SU-DHL-6 (cell line): ENCODE results near the gene HPS4.
"Not testable (repeated sequence)": the region's sequence is repeated elsewhere in the genome, so short reads cannot be mapped to it uniquely, and the experiment has no call there.

ENCODE experiments used
- H2AFZ ChIP-seq: fragments of 200-600 bp; sonication (generic); 2 replicates; pipeline ENCODE4 v1.6.1; 2014; ENCODE audit warnings: low read depth, mild to moderate bottlenecking, moderate library complexity, mixed read lengths, antibody characterized with exemption, low read length; ENCODE audit not compliant: severe bottlenecking
- H3F3A ChIP-seq: fragments of 200-600 bp; shearing (Covaris generic); 2 replicates; pipeline ENCODE4 v1.6.0; 2016; ENCODE audit warnings: antibody characterized with exemption, mild to moderate bottlenecking; ENCODE audit not compliant: insufficient read depth
- H3K27ac ChIP-seq: fragments of 200-600 bp; sonication (generic); 2 replicates; pipeline ENCODE4 v1.5.1; 2016; ENCODE audit warnings: low read depth, mild to moderate bottlenecking, low read length, moderate library complexity, mixed read lengths
- H3K27me3 ChIP-seq: fragments of 200-600 bp; sonication (generic), shearing (Covaris generic); 2 replicates; pipeline ENCODE4 v1.6.0; 2014; ENCODE audit warnings: mild to moderate bottlenecking, low read length
- H3K36me3 ChIP-seq: fragments of 200-600 bp; sonication (generic); 2 replicates; pipeline ENCODE4 v1.6.1; 2014; ENCODE audit warnings: mild to moderate bottlenecking, low read length, mixed read lengths
- H3K4me2 ChIP-seq: fragments of 300-600, 200-600 bp; shearing (Covaris generic), sonication (generic); 2 replicates; pipeline ENCODE4 v1.6.0; 2014; ENCODE audit warnings: low read length, low read depth, mild to moderate bottlenecking; ENCODE audit not compliant: poor library complexity, severe bottlenecking
- H3K4me3 ChIP-seq: fragments of 200-600 bp; sonication (generic); 2 replicates; pipeline ENCODE4 v1.5.1; 2014; ENCODE audit warnings: antibody characterized with exemption, low read length, mild to moderate bottlenecking, mixed read lengths; ENCODE audit not compliant: insufficient read depth, poor library complexity, severe bottlenecking
- H3K79me2 ChIP-seq: fragments of 200-600 bp; sonication (generic); 2 replicates; pipeline ENCODE4 v1.6.1; 2014; ENCODE audit warnings: mild to moderate bottlenecking, low read length, moderate library complexity; ENCODE audit not compliant: insufficient read depth
- H3K9ac ChIP-seq: fragments of 200-600 bp; sonication (generic); 2 replicates; pipeline ENCODE4 v1.7.0; 2014; ENCODE audit warnings: mild to moderate bottlenecking, low read length
- H3K9me2 ChIP-seq: fragments of 200-600 bp; sonication (generic); replicated peaks from 2 replicates; pipeline ENCODE4 v1.6.1; 2014; ENCODE audit warnings: low read length; ENCODE audit not compliant: insufficient read depth
- H3K9me3 ChIP-seq: fragments of 200-600 bp; sonication (generic); 2 replicates; pipeline ENCODE4 v1.6.1; 2014; ENCODE audit warnings: low read length, mixed read lengths; ENCODE audit not compliant: insufficient read depth
- H4K20me1 ChIP-seq: fragments of 200-600 bp; sonication (generic); 2 replicates; pipeline ENCODE4 v1.6.1; 2014; ENCODE audit warnings: low read depth, mild to moderate bottlenecking, antibody characterized with exemption, low read length, moderate library complexity, mixed read lengths
- CTCF ChIP-seq: fragments of 200-600 bp; sonication (generic); IDR thresholded peaks from one replicate; pipeline ENCODE4 v1.5.1; 2017; ENCODE audit warnings: antibody characterized with exemption, mild to moderate bottlenecking, low read length, moderate library complexity; ENCODE audit not compliant: insufficient read depth, poor library complexity, severe bottlenecking
- EZH2phosphoT487 ChIP-seq: fragments of 200-600 bp; sonication (generic), shearing (Covaris generic); conservative IDR thresholded peaks from 2 replicates; pipeline ENCODE4 v1.6.1; 2018; ENCODE audit warnings: mild to moderate bottlenecking, antibody characterized with exemption, low read length, moderate library complexity, mixed read lengths

Gene HPS4

DNA sequence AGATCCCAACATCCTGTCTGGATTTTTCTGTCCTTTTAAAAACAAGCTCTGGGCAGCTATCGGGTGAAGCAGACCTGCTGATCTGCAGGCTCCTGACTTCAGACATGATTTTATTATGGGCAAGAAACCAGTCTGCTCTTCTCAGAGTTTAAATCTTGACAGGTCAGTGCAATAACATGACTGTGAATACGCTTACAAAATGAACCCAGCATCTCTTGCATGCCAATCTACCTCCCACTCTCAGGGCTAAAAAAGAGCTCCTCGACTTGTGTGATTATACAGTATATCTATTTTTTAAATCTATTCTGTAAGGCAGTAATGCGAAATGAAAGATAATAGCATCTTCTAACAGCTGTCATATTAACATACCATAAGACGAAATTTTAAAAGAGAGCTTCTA, 73.2 kb downstream of the HPS4 start:
- Histone ChIP-seq H3K9me2 (no peaks in the 10 kb centered on the region), H3K4me3 (no peak overlapping the region), H3F3A (no peaks in the 10 kb centered on the region), H3K4me2 (no peak overlapping the region), H3K27ac (no peak overlapping the region), H3K79me2 (no peaks in the 10 kb centered on the region), H4K20me1 (no peaks in the 10 kb centered on the region), H3K27me3 (no peaks in the 10 kb centered on the region), H3K9me3 (no peaks in the 10 kb centered on the region), H3K36me3 (no peaks in the 10 kb centered on the region), H2AFZ (no peak overlapping the region), H3K9ac (no peak overlapping the region)
- TF ChIP-seq CTCF, result no peak
- no peak for TF ChIP-seq EZH2phosphoT487

DNA sequence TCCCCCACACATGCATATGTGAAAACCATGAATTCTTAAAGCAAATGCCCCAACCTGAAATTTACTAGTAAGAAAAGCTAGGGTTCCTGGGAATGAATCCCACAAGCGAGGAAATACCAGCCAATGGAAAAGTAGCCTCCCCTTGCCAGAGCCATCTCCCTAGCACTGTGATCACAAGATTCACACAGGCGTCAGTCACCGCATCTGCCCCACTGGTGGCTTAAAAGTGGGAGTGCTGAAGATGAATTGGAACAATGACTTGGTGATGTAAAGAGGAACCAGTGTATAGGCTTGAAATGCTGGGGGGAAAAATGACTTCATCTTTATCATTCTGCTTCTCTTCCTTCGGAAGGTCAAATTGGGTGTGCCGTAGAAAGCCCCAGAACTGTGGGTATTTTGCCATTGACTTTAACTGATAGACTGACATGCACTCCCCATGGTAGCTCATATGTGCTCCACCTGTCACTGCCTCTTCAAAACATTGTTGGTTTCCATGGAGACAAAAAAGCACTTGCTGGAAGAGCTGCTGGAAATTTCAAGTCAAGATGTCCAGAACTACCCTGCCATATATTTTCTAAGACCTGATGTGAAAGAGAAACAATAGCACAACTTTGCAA, 73.8 kb downstream of the HPS4 start:
- no peak overlapping the region for H2AFZ ChIP-seq
- H3K9me2 ChIP-seq, result no peaks in the 10 kb centered on the region
- H3K36me3 ChIP-seq, result no peaks in the 10 kb centered on the region
- no peak overlapping the region for H3K9ac ChIP-seq
- no peak overlapping the region for H3K4me3 ChIP-seq
- H3K9me3 ChIP-seq, result no peaks in the 10 kb centered on the region
- H3F3A ChIP-seq, result no peaks in the 10 kb centered on the region
- H3K4me2 ChIP-seq, result no peak overlapping the region
- no peaks in the 10 kb centered on the region for H4K20me1 ChIP-seq
- H3K79me2 ChIP-seq, result no peaks in the 10 kb centered on the region
- H3K27ac ChIP-seq, result no peak overlapping the region
- TF ChIP-seq EZH2phosphoT487, result no peak
- TF ChIP-seq CTCF, result no peak
- H3K27me3 ChIP-seq, result no peaks in the 10 kb centered on the region

GRCh38 chr22:26408562-26409220, 74.9 kb downstream of the HPS4 start:
- not testable (repeated sequence) for H3K27ac ChIP-seq, H3K36me3 ChIP-seq, H4K20me1 ChIP-seq, H3K9me2 ChIP-seq, H3F3A ChIP-seq, H2AFZ ChIP-seq, H3K9ac ChIP-seq, H3K4me2 ChIP-seq, H3K4me3 ChIP-seq, H3K79me2 ChIP-seq, H3K9me3 ChIP-seq, H3K27me3 ChIP-seq

DNA sequence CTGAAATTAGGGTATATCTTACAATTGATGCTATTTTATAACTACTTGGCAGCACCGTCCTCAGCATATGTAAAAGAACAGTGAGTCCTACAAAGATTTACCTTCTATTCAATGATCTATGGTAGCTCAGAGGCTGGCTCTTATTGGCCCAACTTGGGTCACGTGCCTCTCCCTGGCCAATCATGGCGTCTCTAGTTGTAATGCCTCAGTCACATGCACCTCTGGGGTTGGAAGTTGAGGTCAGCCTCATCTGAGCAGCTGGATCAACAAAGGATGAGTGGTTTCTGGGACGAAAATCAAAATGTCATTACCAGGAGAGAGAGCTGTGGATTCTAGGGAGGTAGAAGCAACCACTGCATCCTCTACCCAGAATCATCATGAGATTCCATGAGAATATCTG, 77.5 kb downstream of the HPS4 start:
- Histone ChIP-seq H3K27ac (no peak overlapping the region), H2AFZ (no peak overlapping the region), H3F3A (no peaks in the 10 kb centered on the region), H3K27me3 (no peaks in the 10 kb centered on the region), H3K9me3 (no peaks in the 10 kb centered on the region), H3K36me3 (no peaks in the 10 kb centered on the region), H3K9me2 (no peaks in the 10 kb centered on the region), H3K4me3 (no peak overlapping the region), H3K9ac (no peak overlapping the region), H4K20me1 (no peaks in the 10 kb centered on the region), H3K79me2 (no peaks in the 10 kb centered on the region), H3K4me2 (no peak overlapping the region)
- TF ChIP-seq CTCF (no peak), EZH2phosphoT487 (no peak)
